A673 (cell line): ENCODE results near the gene VAMP4. TPM values are rescaled to one million over a fixed set of nuclear protein-coding genes. Genes with fewer than 3 reads are reported as not detected.

ENCODE experiments used
- Bru-seq: library from RNA; stranded (reverse); fragments of 400-500 nt; gene quantifications from one replicate; lab custom pipeline; 2021; lab: Mats Ljungman, UMichigan
- BruChase-seq, 2 experiments: library from RNA; stranded (reverse); fragments of 400-500 nt; gene quantifications; one replicate each; lab custom pipeline; 2021; lab: Mats Ljungman, UMichigan
- BruUV-seq: library from RNA; stranded (reverse); fragments of 400-500 nt; replicated peaks from 2 replicates; lab custom pipeline; 2021; lab: Mats Ljungman, UMichigan
- CTCF ChIA-PET: fragments of 300-600 bp; sonication (Branson Sonifier 250); formaldehyde crosslinking; loops from one replicate; lab custom pipeline; 2022; ENCODE audit warnings: antibody characterized with exemption; lab: Charles Lee
- POLR2A ChIA-PET: fragments of 300-600 bp; sonication (Branson Sonifier 250); formaldehyde crosslinking; loops from one replicate; lab custom pipeline; 2022; ENCODE audit warnings: antibody characterized with exemption; ENCODE audit not compliant: low non-redundant PET; lab: Charles Lee
- DNase-seq: peaks from one replicate; pipeline ENCODE4 v3.0.0-alpha.2; 2015; ENCODE audit warnings: low spot score
- H3K27ac ChIP-seq: fragments of 200-600 bp; sonication (generic); 2 replicates; pipeline ENCODE4 v1.5.1; 2016; ENCODE audit warnings: mixed run types, low read depth, mild to moderate bottlenecking, mixed read lengths, antibody characterized with exemption, low read length; ENCODE audit not compliant: poor library complexity, severe bottlenecking
- H3K27me3 ChIP-seq: fragments of 200-600 bp; sonication (generic); replicated peaks from 2 replicates; pipeline ENCODE4 v1.6.1; 2017; ENCODE audit warnings: mixed run types, low read depth, mild to moderate bottlenecking, mixed read lengths, antibody characterized with exemption, low read length; ENCODE audit not compliant: insufficient read depth, poor library complexity
- H3K36me3 ChIP-seq: fragments of 200-600 bp; sonication (generic); 2 replicates; pipeline ENCODE4 v1.6.1; 2016; ENCODE audit warnings: mixed run types, mild to moderate bottlenecking, mixed read lengths, antibody characterized with exemption, low read length; ENCODE audit not compliant: insufficient read depth, poor library complexity, severe bottlenecking
- H3K4me1 ChIP-seq: fragments of 200-600 bp; sonication (generic); 2 replicates; pipeline ENCODE4 v1.6.1; 2017; ENCODE audit warnings: mixed run types, mild to moderate bottlenecking, mixed read lengths, antibody characterized with exemption, low read length; ENCODE audit not compliant: insufficient read depth, poor library complexity, severe bottlenecking
- H3K4me3 ChIP-seq: fragments of 200-600 bp; sonication (generic); 2 replicates; pipeline ENCODE4 v1.5.1; 2016; ENCODE audit warnings: low read depth, mixed run types, mild to moderate bottlenecking, mixed read lengths, low read length; ENCODE audit not compliant: poor library complexity, severe bottlenecking
- H3K9me3 ChIP-seq: fragments of 200-600 bp; sonication (generic); 2 replicates; pipeline ENCODE4 v1.6.1; 2016; ENCODE audit warnings: mixed run types, low read depth, mild to moderate bottlenecking, mixed read lengths, antibody characterized with exemption, low read length; ENCODE audit not compliant: poor library complexity, severe bottlenecking
- CTCF ChIP-seq: fragments of 300-800, 200-600 bp; sonication (generic); conservative IDR thresholded peaks from 2 replicates; pipeline ENCODE4 v1.5.1; 2017; ENCODE audit warnings: low read depth, mild to moderate bottlenecking, antibody characterized with exemption, low read length, moderate library complexity, mixed read lengths
- EZH2 ChIP-seq: fragments of 200-600 bp; sonication (generic); IDR thresholded peaks from 2 replicates; pipeline ENCODE4 v1.6.1; 2017; ENCODE audit warnings: borderline replicate concordance, low read depth, mild to moderate bottlenecking, mixed read lengths, antibody characterized with exemption, low read length; ENCODE audit not compliant: poor library complexity, severe bottlenecking
- intact Hi-C: fragments of 100-400 bp; cut with micrococcal nuclease; formaldehyde crosslinking; loops from one replicate; pipeline ENCODE4 v1.10.0; 2022; ENCODE audit not compliant: unreplicated experiment
- long read RNA-seq: library from polyadenylated mRNA; stranded (forward); transcript quantifications from one replicate; pipeline ENCODE4 v2.0.0, GENCODE V29; 2022
- total RNA-seq: library from RNA; stranded (reverse); gene quantifications from 2 replicates; pipeline ENCODE4 v1.2.3, GENCODE V29; 2021

Gene VAMP4
- total RNA-seq (8.9 and 12.7 TPM in 2 replicates), Bru-seq, nascent RNA (percentile 71 among the genes with signal in this experiment), BruChase-seq, experiment 1, labeled RNA remaining after a 2-hour chase (percentile 60 among the genes with signal in this experiment), BruChase-seq, experiment 2, labeled RNA remaining after a 6-hour chase (percentile 61 among the genes with signal in this experiment)
- long read RNA-seq, full-length matches to known transcripts: 35 of 50 reads
- long read RNA-seq, partial matches to known transcripts: 2 of 50 reads
- long read RNA-seq, other reads (novel, unspliced or antisense): 13 of 50 reads

- Histone ChIP-seq H3K27ac (peak within 1 kb of the TSS; percentile 93), H3K4me3 (peak within 1 kb of the TSS; percentile 93), H3K36me3 (no peaks in the 10 kb centered on the region), H3K9me3 (no peaks in the 10 kb centered on the region), H3K4me1 (peaks cover 23% of the 10 kb centered on the region), H3K27me3 (no peaks in the 10 kb centered on the region)
- DNase-seq: peak; percentile 94
- intact Hi-C loops: loop anchor here (2.0 kb wide), 1 partner anchor 39 kb away; the partner anchor contains the start of gene METTL13
- ChIA-PET CTCF (interaction anchor here (1.1 kb wide), 1 partner anchor 58 kb away, joined by 5 read pairs; no protein-coding TSS in a partner anchor), POLR2A (no interaction called here)
- no peak for TF ChIP-seq EZH2
- TF ChIP-seq CTCF: no peak
- no TSS peak for BruUV-seq
These were observed at the start of gene VAMP4 for GRCh38 chr1:171741872-171742576. Gene VAMP4, minus strand, starts transcription at chr1:171742065. Its CDS starts 3,651 bp downstream, at chr1:171738414.

- TF ChIP-seq EZH2: no peak
- no peak for TF ChIP-seq CTCF
- Histone ChIP-seq H3K36me3 (peaks cover 92% of the 10 kb centered on the region), H3K27me3 (no peaks in the 10 kb centered on the region), H3K4me1 (no peaks in the 10 kb centered on the region), H3K4me3 (no peak overlapping the region), H3K9me3 (no peaks in the 10 kb centered on the region), H3K27ac (no peak overlapping the region)
- CTCF ChIA-PET: no interaction called here
- POLR2A ChIA-PET: no interaction called here
- no peak for DNase-seq
- no TSS peak for BruUV-seq
- intact Hi-C loops: no loop called here
These were observed 48.5 kb upstream of the VAMP4 start for GRCh38 chr1:171790318-171790717.

- no peak overlapping the region for H3K4me3 ChIP-seq
- no peaks in the 10 kb centered on the region for H3K27me3 ChIP-seq
- POLR2A ChIA-PET: no interaction called here
- no peak overlapping the region for H3K27ac ChIP-seq
- H3K9me3 ChIP-seq: no peaks in the 10 kb centered on the region
- BruUV-seq: no TSS peak
- peaks cover 90% of the 10 kb centered on the region for H3K36me3 ChIP-seq
- intact Hi-C loops: no loop called here
- TF ChIP-seq EZH2: no peak
- TF ChIP-seq CTCF: no peak
- no peaks in the 10 kb centered on the region for H3K4me1 ChIP-seq
- CTCF ChIA-PET: no interaction called here
- DNase-seq: no peak
These were observed 46.8 kb upstream of the VAMP4 start for GRCh38 chr1:171788696-171789095.
